ENCODE results near the gene FGF14.

Gene FGF14

GRCh38 chr13:101706651-101707050 lies 695.2 kb downstream of the FGF14 start:
- Histone ChIP-seq H3K4me1 (ENCODE audit: control insufficient read depth in 1 of 2, insufficient read depth in 2 of 2, low read length in 2 of 2) (no peaks in the 10 kb centered on the region), H4K8ac (ENCODE audit: low read depth, low read length) (no peak overlapping the region), H3K79me2 (ENCODE audit: control insufficient read depth, insufficient read depth, low read length, poor library complexity) (no peaks in the 10 kb centered on the region), H3K18ac (ENCODE audit: low read length) (no peak overlapping the region), H3K9me3 (ENCODE audit: insufficient read depth, low read depth, low read length) (no peaks in the 10 kb centered on the region), H3K4me2 (ENCODE audit: low read length) (no peak overlapping the region), H2AK5ac (ENCODE audit: low read length) (no peak overlapping the region), H3K27ac (ENCODE audit: low read depth, low read length) (no peak overlapping the region), H3K27me3 (ENCODE audit: insufficient read depth, low read length) (no peaks in the 10 kb centered on the region), H2BK120ac (ENCODE audit: insufficient read depth, low read length, poor library complexity) (no peak overlapping the region), H2BK5ac (ENCODE audit: low read depth, low read length, poor library complexity) (no peak overlapping the region), H3K36me3 (ENCODE audit: control insufficient read depth in 1 of 2, insufficient read depth in 2 of 2, low read length in 2 of 2) (no peaks in the 10 kb centered on the region), H2AFZ (ENCODE audit: insufficient read depth, low read length, poor library complexity) (no peak overlapping the region), H3K14ac (ENCODE audit: low read length) (no peak overlapping the region), H2BK12ac (ENCODE audit: low read length) (no peak overlapping the region), H3K23ac (ENCODE audit: low read length) (no peak overlapping the region), H3K4ac (ENCODE audit: low read depth, low read length) (no peak overlapping the region), H3K4me3 (ENCODE audit: low read depth, low read length) (no peak overlapping the region), H4K12ac (ENCODE audit: low read depth, low read length) (no peak overlapping the region), H4K91ac (ENCODE audit: low read depth, low read length) (no peak overlapping the region), H3K9ac (ENCODE audit: low read length) (no peak overlapping the region), H3K79me1 (ENCODE audit: low read length) (no peaks in the 10 kb centered on the region)
- peak in 1 of 2 donors; percentile 7 for DNase-seq
- no CpG with 5 or more reads among the region's 6 CpGs for WGBS (ENCODE audit: extremely low coverage, insufficient coverage, insufficient read length)

DNA sequence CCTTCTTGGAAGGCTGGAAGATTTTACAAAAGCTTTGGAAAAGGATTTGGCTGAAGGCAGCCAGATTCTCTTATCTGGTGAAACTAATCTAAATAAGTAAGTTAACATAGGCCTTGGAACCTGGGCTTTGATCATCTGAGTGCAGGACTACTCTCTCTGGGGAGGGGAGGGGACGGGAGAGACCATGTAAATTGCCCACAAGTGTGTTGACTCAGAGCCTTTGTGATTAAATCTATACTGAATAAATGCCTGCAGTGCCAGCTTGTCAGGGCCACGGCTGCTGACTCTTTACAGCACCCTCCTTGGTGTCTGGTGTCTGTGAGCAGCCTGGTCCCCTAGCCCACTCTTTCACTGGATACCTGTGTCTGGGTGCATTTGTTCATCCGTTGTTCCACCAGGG lies 698.0 kb downstream of the FGF14 start:
- H3K79me2 ChIP-seq (ENCODE audit: control insufficient read depth, insufficient read depth, low read length, poor library complexity), result no peaks in the 10 kb centered on the region

GRCh38 chr13:101703081-101703480 lies 698.8 kb downstream of the FGF14 start:
- no peaks in the 10 kb centered on the region for H3K9me3 ChIP-seq (ENCODE audit: insufficient read depth, low read depth, low read length)
- DNase-seq, result no peak
- H3K23ac ChIP-seq (ENCODE audit: low read length), result no peak overlapping the region
- H3K9ac ChIP-seq (ENCODE audit: low read length), result no peak overlapping the region
- no peak overlapping the region for H3K14ac ChIP-seq (ENCODE audit: low read length)
- no peak overlapping the region for H3K4me3 ChIP-seq (ENCODE audit: low read depth, low read length)
- H2BK120ac ChIP-seq (ENCODE audit: insufficient read depth, low read length, poor library complexity), result no peak overlapping the region
- H2BK5ac ChIP-seq (ENCODE audit: low read depth, low read length, poor library complexity), result no peak overlapping the region
- H3K27ac ChIP-seq (ENCODE audit: low read depth, low read length), result no peak overlapping the region
- H3K36me3 ChIP-seq (ENCODE audit: control insufficient read depth in 1 of 2, insufficient read depth in 2 of 2, low read length in 2 of 2), result no peaks in the 10 kb centered on the region
- H2AK5ac ChIP-seq (ENCODE audit: low read length), result no peak overlapping the region
- no peaks in the 10 kb centered on the region for H3K4me1 ChIP-seq (ENCODE audit: control insufficient read depth in 1 of 2, insufficient read depth in 2 of 2, low read length in 2 of 2)
- no CpG with 5 or more reads among the region's 1 CpG for WGBS (ENCODE audit: extremely low coverage, insufficient coverage, insufficient read length)
- no peak overlapping the region for H4K91ac ChIP-seq (ENCODE audit: low read depth, low read length)
- H4K12ac ChIP-seq (ENCODE audit: low read depth, low read length), result no peak overlapping the region
- no peaks in the 10 kb centered on the region for H3K79me2 ChIP-seq (ENCODE audit: control insufficient read depth, insufficient read depth, low read length, poor library complexity)
- no peaks in the 10 kb centered on the region for H3K79me1 ChIP-seq (ENCODE audit: low read length)
- H4K8ac ChIP-seq (ENCODE audit: low read depth, low read length), result no peak overlapping the region
- H3K4ac ChIP-seq (ENCODE audit: low read depth, low read length), result no peak overlapping the region
- no peak overlapping the region for H2AFZ ChIP-seq (ENCODE audit: insufficient read depth, low read length, poor library complexity)
- no peak overlapping the region for H3K18ac ChIP-seq (ENCODE audit: low read length)
- no peak overlapping the region for H3K4me2 ChIP-seq (ENCODE audit: low read length)
- no peaks in the 10 kb centered on the region for H3K27me3 ChIP-seq (ENCODE audit: insufficient read depth, low read length)
- H2BK12ac ChIP-seq (ENCODE audit: low read length), result no peak overlapping the region

More for the DNA sequence above, 698.0 kb downstream of the FGF14 start:
- no peak overlapping the region for H3K23ac ChIP-seq (ENCODE audit: low read length)
- no peak overlapping the region for H3K4me3 ChIP-seq (ENCODE audit: low read depth, low read length)
- no peak overlapping the region for H3K14ac ChIP-seq (ENCODE audit: low read length)
- H3K27me3 ChIP-seq (ENCODE audit: insufficient read depth, low read length), result no peaks in the 10 kb centered on the region
- H4K8ac ChIP-seq (ENCODE audit: low read depth, low read length), result no peak overlapping the region
- no peaks in the 10 kb centered on the region for H3K4me1 ChIP-seq (ENCODE audit: control insufficient read depth in 1 of 2, insufficient read depth in 2 of 2, low read length in 2 of 2)
- no peak overlapping the region for H2BK12ac ChIP-seq (ENCODE audit: low read length)
- H4K12ac ChIP-seq (ENCODE audit: low read depth, low read length), result no peak overlapping the region
- H3K4me2 ChIP-seq (ENCODE audit: low read length), result no peak overlapping the region
- no peaks in the 10 kb centered on the region for H3K9me3 ChIP-seq (ENCODE audit: insufficient read depth, low read depth, low read length)
- H3K18ac ChIP-seq (ENCODE audit: low read length), result no peak overlapping the region
- no peak overlapping the region for H2BK5ac ChIP-seq (ENCODE audit: low read depth, low read length, poor library complexity)
- no CpG with 5 or more reads among the region's 3 CpGs for WGBS (ENCODE audit: extremely low coverage, insufficient coverage, insufficient read length)
- H4K91ac ChIP-seq (ENCODE audit: low read depth, low read length), result no peak overlapping the region
- H3K9ac ChIP-seq (ENCODE audit: low read length), result no peak overlapping the region
- no peaks in the 10 kb centered on the region for H3K79me1 ChIP-seq (ENCODE audit: low read length)
- no peak overlapping the region for H3K4ac ChIP-seq (ENCODE audit: low read depth, low read length)
- no peak overlapping the region for H3K27ac ChIP-seq (ENCODE audit: low read depth, low read length)
- H2BK120ac ChIP-seq (ENCODE audit: insufficient read depth, low read length, poor library complexity), result no peak overlapping the region
- no peak overlapping the region for H2AK5ac ChIP-seq (ENCODE audit: low read length)
- no peak for DNase-seq
- no peak overlapping the region for H2AFZ ChIP-seq (ENCODE audit: insufficient read depth, low read length, poor library complexity)
- H3K36me3 ChIP-seq (ENCODE audit: control insufficient read depth in 1 of 2, insufficient read depth in 2 of 2, low read length in 2 of 2), result no peaks in the 10 kb centered on the region

DNA sequence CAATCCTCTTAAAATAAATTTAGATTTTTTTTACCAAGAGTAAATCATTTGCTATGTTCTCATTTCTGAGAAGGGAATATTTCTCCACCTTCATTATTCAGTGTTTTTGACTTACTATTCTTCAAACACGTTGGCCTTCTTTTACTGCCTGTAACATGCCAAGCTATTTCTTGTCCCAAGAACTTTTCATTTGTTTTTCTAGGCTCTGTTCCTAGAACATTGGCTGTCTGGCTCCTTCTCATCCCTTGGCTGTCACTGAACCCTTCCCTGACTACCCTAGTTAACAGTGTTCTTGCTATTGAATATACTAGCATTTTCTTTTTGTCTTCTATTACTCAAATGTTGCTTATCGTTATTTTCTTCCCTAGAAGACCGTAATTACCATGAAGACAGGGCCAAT lies 701.2 kb downstream of the FGF14 start:
- Histone ChIP-seq H4K12ac (ENCODE audit: low read depth, low read length) (no peak overlapping the region), H2AFZ (ENCODE audit: insufficient read depth, low read length, poor library complexity) (no peak overlapping the region), H3K4ac (ENCODE audit: low read depth, low read length) (no peak overlapping the region), H2AK5ac (ENCODE audit: low read length) (no peak overlapping the region), H2BK12ac (ENCODE audit: low read length) (no peak overlapping the region), H2BK5ac (ENCODE audit: low read depth, low read length, poor library complexity) (no peak overlapping the region), H3K27me3 (ENCODE audit: insufficient read depth, low read length) (no peaks in the 10 kb centered on the region), H3K14ac (ENCODE audit: low read length) (no peak overlapping the region), H3K4me3 (ENCODE audit: low read depth, low read length) (no peak overlapping the region), H3K79me2 (ENCODE audit: control insufficient read depth, insufficient read depth, low read length, poor library complexity) (no peaks in the 10 kb centered on the region), H4K8ac (ENCODE audit: low read depth, low read length) (no peak overlapping the region), H4K91ac (ENCODE audit: low read depth, low read length) (no peak overlapping the region), H3K4me2 (ENCODE audit: low read length) (no peak overlapping the region), H3K9me3 (ENCODE audit: insufficient read depth, low read depth, low read length) (no peaks in the 10 kb centered on the region), H3K18ac (ENCODE audit: low read length) (no peak overlapping the region), H3K79me1 (ENCODE audit: low read length) (no peaks in the 10 kb centered on the region), H2BK120ac (ENCODE audit: insufficient read depth, low read length, poor library complexity) (no peak overlapping the region), H3K4me1 (ENCODE audit: control insufficient read depth in 1 of 2, insufficient read depth in 2 of 2, low read length in 2 of 2) (no peaks in the 10 kb centered on the region), H3K27ac (ENCODE audit: low read depth, low read length) (no peak overlapping the region), H3K9ac (ENCODE audit: low read length) (no peak overlapping the region), H3K23ac (ENCODE audit: low read length) (no peak overlapping the region), H3K36me3 (ENCODE audit: control insufficient read depth in 1 of 2, insufficient read depth in 2 of 2, low read length in 2 of 2) (no peaks in the 10 kb centered on the region)
- no CpG with 5 or more reads among the region's 3 CpGs for WGBS (ENCODE audit: extremely low coverage, insufficient coverage, insufficient read length)
- DNase-seq, result no peak
